Measurements from ENCODE around the gene SLC39A12.
"Not testable (repeated sequence)": the region's sequence is repeated elsewhere in the genome, so short reads cannot be mapped to it uniquely, and the experiment has no call there.

Gene SLC39A12

GRCh38 chr10:17921378-17921777, 30.3 kb upstream of the SLC39A12 start:
- H3K36me3 Mint-ChIP-seq (ENCODE audit: low read depth): no peaks in the 10 kb centered on the region
- no peak overlapping the region for H3K4me3 Mint-ChIP-seq
- TF ChIP-seq, protein P1, sequence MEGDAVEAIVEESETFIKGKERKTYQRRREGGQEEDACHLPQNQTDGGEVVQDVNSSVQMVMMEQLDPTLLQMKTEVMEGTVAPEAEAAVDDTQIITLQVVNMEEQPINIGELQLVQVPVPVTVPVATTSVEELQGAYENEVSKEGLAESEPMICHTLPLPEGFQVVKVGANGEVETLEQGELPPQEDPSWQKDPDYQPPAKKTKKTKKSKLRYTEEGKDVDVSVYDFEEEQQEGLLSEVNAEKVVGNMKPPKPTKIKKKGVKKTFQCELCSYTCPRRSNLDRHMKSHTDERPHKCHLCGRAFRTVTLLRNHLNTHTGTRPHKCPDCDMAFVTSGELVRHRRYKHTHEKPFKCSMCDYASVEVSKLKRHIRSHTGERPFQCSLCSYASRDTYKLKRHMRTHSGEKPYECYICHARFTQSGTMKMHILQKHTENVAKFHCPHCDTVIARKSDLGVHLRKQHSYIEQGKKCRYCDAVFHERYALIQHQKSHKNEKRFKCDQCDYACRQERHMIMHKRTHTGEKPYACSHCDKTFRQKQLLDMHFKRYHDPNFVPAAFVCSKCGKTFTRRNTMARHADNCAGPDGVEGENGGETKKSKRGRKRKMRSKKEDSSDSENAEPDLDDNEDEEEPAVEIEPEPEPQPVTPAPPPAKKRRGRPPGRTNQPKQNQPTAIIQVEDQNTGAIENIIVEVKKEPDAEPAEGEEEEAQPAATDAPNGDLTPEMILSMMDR (IDR thresholded peaks at IDR 0.05; ENCODE audit: unreplicated experiment in 3 of 3): no peak
- no peak overlapping the region for H3K27ac Mint-ChIP-seq
- no peaks in the 10 kb centered on the region for H3K4me1 Mint-ChIP-seq
- H3K9me3 Mint-ChIP-seq: no peaks in the 10 kb centered on the region
- H3K27me3 Mint-ChIP-seq (ENCODE audit: low read depth): peaks cover 3% of the 10 kb centered on the region

GRCh38 chr10:17923728-17924127, 28.0 kb upstream of the SLC39A12 start:
- Mint-ChIP-seq H3K4me1 (no peaks in the 10 kb centered on the region), H3K36me3 (ENCODE audit: low read depth) (no peaks in the 10 kb centered on the region), H3K27me3 (ENCODE audit: low read depth) (peaks cover 7% of the 10 kb centered on the region), H3K9me3 (no peaks in the 10 kb centered on the region), H3K27ac (no peak overlapping the region), H3K4me3 (no peak overlapping the region)
- TF ChIP-seq, protein P1 (IDR thresholded peaks at IDR 0.05; ENCODE audit: unreplicated experiment in 3 of 3): no peak

DNA sequence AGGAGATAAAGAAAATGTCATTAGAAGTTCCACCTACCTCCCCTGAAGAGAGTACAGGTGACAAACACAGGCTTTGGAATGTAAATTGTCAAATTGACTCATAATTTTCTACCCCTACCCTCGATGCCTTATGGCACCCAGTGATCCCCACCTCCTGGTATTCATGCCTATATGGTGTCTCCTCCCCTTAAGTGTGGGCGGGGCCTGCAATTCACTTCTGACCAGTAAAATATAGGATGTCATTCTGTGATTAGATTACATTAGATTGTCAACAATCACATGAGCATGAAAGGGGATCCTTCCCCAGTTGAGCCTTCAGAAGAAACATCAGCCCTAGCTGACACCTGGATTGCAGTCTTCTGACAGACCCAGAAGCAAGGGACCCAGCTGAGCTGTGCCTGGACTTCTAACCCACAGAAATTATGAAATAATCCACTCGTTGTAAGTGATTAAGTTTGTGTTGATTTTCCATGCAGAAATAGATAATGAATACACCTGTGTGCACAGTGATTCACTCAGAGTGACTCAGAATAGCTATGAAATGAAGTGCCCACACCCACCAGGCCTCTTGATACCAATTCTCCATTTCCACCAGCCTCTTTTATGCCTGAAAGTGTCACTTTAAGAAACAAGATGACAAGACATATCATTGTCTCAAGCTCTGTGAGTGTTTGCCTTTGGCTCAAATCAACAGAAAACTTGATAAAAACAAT, 8.5 kb upstream of the SLC39A12 start:
- H3K9me3 Mint-ChIP-seq: peaks cover 2% of the 10 kb centered on the region

GRCh38 chr10:17950269-17950668, 1.4 kb upstream of the SLC39A12 start:
- H3K4me1 Mint-ChIP-seq; H3K36me3 Mint-ChIP-seq (ENCODE audit: low read depth); H3K27ac Mint-ChIP-seq; H3K9me3 Mint-ChIP-seq; H3K27me3 Mint-ChIP-seq (ENCODE audit: low read depth); H3K4me3 Mint-ChIP-seq: not testable (repeated sequence)

More for the DNA sequence above, 8.5 kb upstream of the SLC39A12 start:
- TF ChIP-seq, protein P1 (IDR thresholded peaks at IDR 0.05; ENCODE audit: unreplicated experiment in 3 of 3): no peak
- Mint-ChIP-seq H3K27ac (no peak overlapping the region), H3K4me3 (no peak overlapping the region), H3K36me3 (ENCODE audit: low read depth) (no peaks in the 10 kb centered on the region), H3K4me1 (no peaks in the 10 kb centered on the region), H3K27me3 (ENCODE audit: low read depth) (no peaks in the 10 kb centered on the region)

GRCh38 chr10:17950726-17951125, 992 bp upstream of the SLC39A12 start:
- Mint-ChIP-seq H3K4me1 (no peaks in the 10 kb centered on the region), H3K36me3 (ENCODE audit: low read depth) (no peaks in the 10 kb centered on the region), H3K27me3 (ENCODE audit: low read depth) (no peaks in the 10 kb centered on the region), H3K27ac (no peak overlapping the region), H3K9me3 (no peaks in the 10 kb centered on the region), H3K4me3 (no peak overlapping the region)
- TF ChIP-seq, protein P1 (IDR thresholded peaks at IDR 0.05; ENCODE audit: unreplicated experiment in 3 of 3): no peak

DNA sequence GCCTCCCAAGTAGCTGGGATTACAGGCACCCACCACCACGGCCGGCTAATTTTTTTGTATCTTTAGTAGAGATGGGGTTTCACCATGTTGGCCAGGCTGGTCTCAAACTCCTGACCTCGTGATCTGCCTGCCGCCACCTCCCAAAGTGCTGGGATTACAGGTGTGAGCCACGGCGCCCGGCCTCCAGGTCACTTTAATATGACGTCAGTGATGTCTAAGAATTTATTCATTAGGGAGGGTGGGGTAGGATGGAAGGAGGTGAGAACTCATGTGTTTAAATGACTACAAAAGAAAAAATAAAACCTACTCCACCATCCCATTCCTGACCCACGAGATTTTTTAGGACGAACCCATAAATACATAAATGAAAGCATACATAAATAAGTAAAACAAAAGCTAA, 2.7 kb downstream of the SLC39A12 start:
- not testable (repeated sequence) for H3K27me3 Mint-ChIP-seq (ENCODE audit: low read depth); H3K36me3 Mint-ChIP-seq (ENCODE audit: low read depth); H3K27ac Mint-ChIP-seq; H3K9me3 Mint-ChIP-seq; H3K4me1 Mint-ChIP-seq; H3K4me3 Mint-ChIP-seq

DNA sequence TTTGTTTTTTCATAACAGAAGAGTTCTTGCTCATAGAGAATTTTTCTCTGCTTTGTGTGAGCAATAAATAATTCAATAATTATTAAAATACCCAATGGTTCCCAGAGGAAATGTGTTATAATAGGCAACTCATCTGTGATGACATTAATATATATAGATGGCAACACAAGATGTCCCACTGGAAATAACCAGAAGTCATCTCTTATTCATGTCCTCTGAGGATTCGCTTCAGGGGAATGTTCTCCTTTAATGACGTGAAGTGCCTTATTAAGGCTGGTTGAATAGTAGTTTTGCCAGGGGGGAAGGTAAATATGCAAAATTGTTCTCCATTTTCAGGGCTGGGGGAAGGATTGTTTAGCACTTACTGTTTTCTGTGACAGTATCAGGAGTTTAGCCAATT, 3.1 kb downstream of the SLC39A12 start:
- no peaks in the 10 kb centered on the region for H3K36me3 Mint-ChIP-seq (ENCODE audit: low read depth)
- no peak overlapping the region for H3K4me3 Mint-ChIP-seq
- H3K27me3 Mint-ChIP-seq (ENCODE audit: low read depth): no peaks in the 10 kb centered on the region
- no peak overlapping the region for H3K27ac Mint-ChIP-seq
- TF ChIP-seq, protein P1 (IDR thresholded peaks at IDR 0.05; ENCODE audit: unreplicated experiment in 3 of 3): no peak
- H3K9me3 Mint-ChIP-seq: no peaks in the 10 kb centered on the region
- no peaks in the 10 kb centered on the region for H3K4me1 Mint-ChIP-seq

Data from nephron (organoid).